ENCODE measurements around the gene DHRS13. TPM values are rescaled to one million over a fixed set of nuclear protein-coding genes. Genes with fewer than 3 reads are reported as not detected.

The DHRS13 gene
- polyA plus RNA-seq, 3 donors: 3.7 to 4.5 (median 3.8) TPM

- Histone ChIP-seq H2AFZ (ENCODE audit: insufficient read depth, low read depth, low read length, poor library complexity, severe bottlenecking) (no peak overlapping the region), H3K36me3 (replicated peaks in 1 of 2; ENCODE audit: control insufficient read depth in 1 of 2, insufficient read depth in 2 of 2, low read length in 2 of 2) (peaks cover 94 to 100% of the 10 kb centered on the region in 2 donors), H3K9me3 (replicated peaks in 1 of 2; ENCODE audit: control insufficient read depth in 1 of 2, insufficient read depth in 1 of 2, low read length in 2 of 2) (no peaks in the 10 kb centered on the region), H3K4me2 (replicated peaks; ENCODE audit: extremely low read depth, low read length, poor library complexity, severe bottlenecking) (no peak overlapping the region), H3K79me2 (ENCODE audit: insufficient read depth, low read length) (peaks cover 17% of the 10 kb centered on the region), H3K9ac (ENCODE audit: insufficient read depth, low read length, poor library complexity, severe bottlenecking) (no peak overlapping the region), H3K4me1 (ENCODE audit: control insufficient read depth in 1 of 2, insufficient read depth in 2 of 2, low read length in 2 of 2) (no peaks in the 10 kb centered on the region), H3K27me3 (ENCODE audit: control insufficient read depth in 2 of 2, insufficient read depth in 2 of 2, low read length in 2 of 2) (no peaks in the 10 kb centered on the region), H4K20me1 (ENCODE audit: insufficient read depth, low read length) (peaks cover 46% of the 10 kb centered on the region), H3K27ac (ENCODE audit: low read depth in 1 of 2, low read length in 2 of 2) (peak overlapping the region in 1 of 2 donors; percentile 5), H3K4me3 (replicated peaks in 1 of 3; ENCODE audit: low read depth in 2 of 3, low read length in 3 of 3) (no peak overlapping the region)
- no CpG with 5 or more reads among the region's 2 CpGs for WGBS (ENCODE audit: insufficient coverage)
- Mint-ChIP-seq H3K4me3 (no peak overlapping the region), H3K27ac (no peak overlapping the region), H3K36me3 (peaks cover 84 to 97% of the 10 kb centered on the region in 2 donors), H3K9me3 (no peaks in the 10 kb centered on the region), H3K4me1 (no peaks in the 10 kb centered on the region), H3K27me3 (ENCODE audit: low read depth in 3 of 3) (peaks cover 0 to 3% (median 0%) of the 10 kb centered on the region in 3 donors)
- intact Hi-C loops (cut with micrococcal nuclease): no loop called here
- TF ChIP-seq, protein P1, sequence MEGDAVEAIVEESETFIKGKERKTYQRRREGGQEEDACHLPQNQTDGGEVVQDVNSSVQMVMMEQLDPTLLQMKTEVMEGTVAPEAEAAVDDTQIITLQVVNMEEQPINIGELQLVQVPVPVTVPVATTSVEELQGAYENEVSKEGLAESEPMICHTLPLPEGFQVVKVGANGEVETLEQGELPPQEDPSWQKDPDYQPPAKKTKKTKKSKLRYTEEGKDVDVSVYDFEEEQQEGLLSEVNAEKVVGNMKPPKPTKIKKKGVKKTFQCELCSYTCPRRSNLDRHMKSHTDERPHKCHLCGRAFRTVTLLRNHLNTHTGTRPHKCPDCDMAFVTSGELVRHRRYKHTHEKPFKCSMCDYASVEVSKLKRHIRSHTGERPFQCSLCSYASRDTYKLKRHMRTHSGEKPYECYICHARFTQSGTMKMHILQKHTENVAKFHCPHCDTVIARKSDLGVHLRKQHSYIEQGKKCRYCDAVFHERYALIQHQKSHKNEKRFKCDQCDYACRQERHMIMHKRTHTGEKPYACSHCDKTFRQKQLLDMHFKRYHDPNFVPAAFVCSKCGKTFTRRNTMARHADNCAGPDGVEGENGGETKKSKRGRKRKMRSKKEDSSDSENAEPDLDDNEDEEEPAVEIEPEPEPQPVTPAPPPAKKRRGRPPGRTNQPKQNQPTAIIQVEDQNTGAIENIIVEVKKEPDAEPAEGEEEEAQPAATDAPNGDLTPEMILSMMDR (IDR thresholded peaks at IDR 0.05): no peak
- DNase-seq: no peak
Observed at GRCh38 chr17:28918295-28918694, 15.4 kb upstream of the DHRS13 start.

- Histone ChIP-seq H3K27me3 (ENCODE audit: control insufficient read depth in 2 of 2, insufficient read depth in 2 of 2, low read length in 2 of 2) (no peaks in the 10 kb centered on the region), H3K4me3 (replicated peaks in 1 of 3; ENCODE audit: low read depth in 2 of 3, low read length in 3 of 3) (no peak overlapping the region), H3K4me1 (ENCODE audit: control insufficient read depth in 1 of 2, insufficient read depth in 2 of 2, low read length in 2 of 2) (no peaks in the 10 kb centered on the region), H3K9ac (ENCODE audit: insufficient read depth, low read length, poor library complexity, severe bottlenecking) (no peak overlapping the region), H4K20me1 (ENCODE audit: insufficient read depth, low read length) (peaks cover 55% of the 10 kb centered on the region), H3K9me3 (replicated peaks in 1 of 2; ENCODE audit: control insufficient read depth in 1 of 2, insufficient read depth in 1 of 2, low read length in 2 of 2) (no peaks in the 10 kb centered on the region), H3K27ac (ENCODE audit: low read depth in 1 of 2, low read length in 2 of 2) (peak overlapping the region in 1 of 2 donors; percentile 33), H3K36me3 (replicated peaks in 1 of 2; ENCODE audit: control insufficient read depth in 1 of 2, insufficient read depth in 2 of 2, low read length in 2 of 2) (peaks cover 95 to 100% of the 10 kb centered on the region in 2 donors), H2AFZ (ENCODE audit: insufficient read depth, low read depth, low read length, poor library complexity, severe bottlenecking) (no peak overlapping the region), H3K79me2 (ENCODE audit: insufficient read depth, low read length) (peaks cover 9% of the 10 kb centered on the region), H3K4me2 (replicated peaks; ENCODE audit: extremely low read depth, low read length, poor library complexity, severe bottlenecking) (no peak overlapping the region)
- TF ChIP-seq, protein P1 (IDR thresholded peaks at IDR 0.05): no peak
- Mint-ChIP-seq H3K27ac (peak overlapping the region in 6 of 7 donors; percentile 23 to 75 (median 62)), H3K4me3 (no peak overlapping the region), H3K36me3 (peaks cover 87 to 97% of the 10 kb centered on the region in 2 donors), H3K9me3 (no peaks in the 10 kb centered on the region), H3K4me1 (no peaks in the 10 kb centered on the region), H3K27me3 (ENCODE audit: low read depth in 3 of 3) (peaks cover 0 to 3% (median 0%) of the 10 kb centered on the region in 3 donors)
- intact Hi-C loops (cut with micrococcal nuclease): no loop called here
- no peak for DNase-seq
- 100% methylated on average over 2 of the region's 5 CpGs for WGBS (ENCODE audit: insufficient coverage)
Observed at GRCh38 chr17:28917465-28917864, 14.6 kb upstream of the DHRS13 start.
